ENCODE data around the gene SLC6A1.

DNA sequence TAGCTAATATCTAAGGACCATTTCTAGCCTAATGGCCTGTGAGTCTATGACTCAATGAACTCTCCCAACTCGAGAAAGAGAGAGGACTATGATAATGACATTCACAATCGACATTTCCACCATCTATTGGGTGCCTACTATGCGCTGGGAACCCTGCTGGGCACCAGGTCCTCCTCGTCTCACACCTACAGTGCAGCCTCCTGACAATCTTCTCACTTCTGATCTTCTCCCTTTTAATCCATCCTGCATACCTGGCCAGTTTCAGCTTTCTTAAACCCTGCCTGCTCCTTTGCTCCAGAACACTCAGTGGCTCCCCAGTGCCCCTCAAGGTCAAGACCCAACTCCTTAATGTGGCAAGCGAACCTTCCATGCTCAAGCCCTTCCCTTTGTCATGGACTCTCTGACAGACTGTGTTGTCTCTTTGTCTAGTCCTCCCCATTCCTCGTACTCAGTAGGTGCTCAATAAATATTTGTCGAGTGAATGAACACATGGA is 3.5 kb upstream of the SLC6A1 start:
- no peak for TF ChIP-seq POLR2AphosphoS5 (IDR thresholded peaks at IDR 0.05; ENCODE audit: low read depth, low read length)
- TF ChIP-seq POLR2A (IDR thresholded peaks at IDR 0.05; ENCODE audit: low read depth, low read length) = no peak

Measured in GM12892 (cell line).